HEK293 (cell line): ENCODE results near the gene ACBD3.

Experiments used
- CTCF ChIA-PET: fragments of 350-600 bp; formaldehyde crosslinking; extraction: SDS; loops from one replicate; lab custom pipeline; 2021; ENCODE audit warnings: antibody characterized with exemption; lab: Yijun Ruan, JAX
- POLR2A ChIA-PET: fragments of 300-600 bp; formaldehyde crosslinking; extraction: SDS; loops from one replicate; lab custom pipeline; 2020; ENCODE audit warnings: antibody characterized with exemption, inconsistent platforms; lab: Yijun Ruan, JAX
- H3K27ac ChIP-seq: fragments of 200-500 bp; sonication (Bioruptor generic); 2 replicates; pipeline ENCODE4 v1.5.1; 2014; ENCODE audit warnings: low read depth, low read length, control low read depth, inconsistent platforms; ENCODE audit errors: extremely low read depth
- H3K36me3 ChIP-seq, 2 experiments: fragments of 200-500 bp in 1 of 2; sonication (Bioruptor generic) in 1 of 2; 1 replicate in 1 of 2; 2 replicates in 1 of 2; pipeline ENCODE4 v1.5.1; 2014 to 2017; ENCODE audit warnings: inconsistent platforms in 2 of 2, low read length in 2 of 2; ENCODE audit not compliant: control insufficient read depth in 2 of 2, insufficient read depth in 1 of 2
- H3K4me1 ChIP-seq: fragments of 200-500 bp; sonication (Bioruptor generic); 2 replicates; pipeline ENCODE4 v1.5.1; 2014; ENCODE audit warnings: mild to moderate bottlenecking, low read length, inconsistent platforms; ENCODE audit not compliant: control insufficient read depth, insufficient read depth
- H3K4me3 ChIP-seq: 2 replicates; pipeline ENCODE4 v1.5.1; 2011; ENCODE audit warnings: low read depth, mild to moderate bottlenecking, control low read depth, low read length, moderate library complexity
- H3K9me3 ChIP-seq: fragments of 200-500 bp; sonication (Bioruptor generic); 2 replicates; pipeline ENCODE4 v1.5.1; 2014; ENCODE audit warnings: low read depth, low read length, inconsistent platforms; ENCODE audit not compliant: control insufficient read depth, insufficient read depth
- BCL11A ChIP-seq: fragments of 450-650 bp; formaldehyde crosslinking; IDR thresholded peaks from 2 replicates; pipeline ENCODE4 v1.5.1; 2016; ENCODE audit warnings: low read depth, missing biosample characterization, missing genetic modification characterization
- BCL11B ChIP-seq: fragments of 450-650 bp; formaldehyde crosslinking; IDR thresholded peaks from 2 replicates; pipeline ENCODE4 v1.5.1; 2016; ENCODE audit warnings: low read depth, missing biosample characterization, missing genetic modification characterization
- GLI2 ChIP-seq: fragments of 450-650 bp; formaldehyde crosslinking; IDR thresholded peaks from 2 replicates; pipeline ENCODE4; 2017; ENCODE audit warnings: missing biosample characterization, missing genetic modification characterization, low read depth, borderline replicate concordance
- KLF9 ChIP-seq: fragments of 450-650 bp; formaldehyde crosslinking; IDR thresholded peaks from 2 replicates; pipeline ENCODE4 v1.5.1; 2016; ENCODE audit warnings: missing biosample characterization, missing genetic modification characterization, low read depth
- MZF1 ChIP-seq: fragments of 450-650 bp; formaldehyde crosslinking; IDR thresholded peaks from 2 replicates; pipeline ENCODE4 v1.5.1; 2017; ENCODE audit warnings: missing biosample characterization, missing genetic modification characterization, borderline replicate concordance
- ZBTB1 ChIP-seq: fragments of 450-650 bp; formaldehyde crosslinking; IDR thresholded peaks from 2 replicates; pipeline ENCODE4 v1.5.1; 2016; ENCODE audit warnings: missing biosample characterization, missing genetic modification characterization
- ZBTB7A ChIP-seq: fragments of 450-650 bp; formaldehyde crosslinking; IDR thresholded peaks from 2 replicates; pipeline ENCODE4 v1.5.1; 2016; ENCODE audit warnings: low read depth, missing biosample characterization, missing genetic modification characterization
- ZNF133 ChIP-seq: fragments of 450-650 bp; formaldehyde crosslinking; IDR thresholded peaks from 2 replicates; pipeline ENCODE4 v1.5.1; 2016; ENCODE audit warnings: missing biosample characterization, missing genetic modification characterization
- ZNF140 ChIP-seq: fragments of 450-650 bp; formaldehyde crosslinking; IDR thresholded peaks from 2 replicates; pipeline ENCODE4 v1.5.1; 2016; ENCODE audit warnings: missing biosample characterization, missing genetic modification characterization
- ZNF239 ChIP-seq: fragments of 450-650 bp; formaldehyde crosslinking; IDR thresholded peaks from 2 replicates; pipeline ENCODE4 v1.5.1; 2016; ENCODE audit warnings: missing biosample characterization, missing genetic modification characterization
- ZNF274 ChIP-seq, 2 experiments: fragments of 200-500 bp in 1 of 2; fragments of 450-650 bp in 1 of 2; sonication (Bioruptor generic) in 1 of 2; formaldehyde crosslinking in 1 of 2; IDR thresholded peaks; 2 replicates each; pipeline versions ENCODE4 v1.5.1 to v1.6.1; 2014 to 2016; ENCODE audit warnings: borderline replicate concordance in 1 of 2, inconsistent platforms in 1 of 2, low read length in 1 of 2, missing biosample characterization in 1 of 2, missing genetic modification characterization in 1 of 2
- ZNF350 ChIP-seq: fragments of 450-650 bp; formaldehyde crosslinking; IDR thresholded peaks from 2 replicates; pipeline ENCODE4 v1.5.0; 2017; ENCODE audit warnings: missing biosample characterization, mild to moderate bottlenecking, missing genetic modification characterization
- ZNF394 ChIP-seq: fragments of 450-650 bp; formaldehyde crosslinking; IDR thresholded peaks from 2 replicates; pipeline ENCODE4 v1.5.1; 2016; ENCODE audit warnings: missing biosample characterization, missing genetic modification characterization, mild to moderate bottlenecking, moderate library complexity, borderline replicate concordance
- ZNF398 ChIP-seq: fragments of 450-650 bp; formaldehyde crosslinking; IDR thresholded peaks from 2 replicates; pipeline ENCODE4 v1.5.1; 2017; ENCODE audit warnings: missing biosample characterization, missing genetic modification characterization
- ZNF433 ChIP-seq: fragments of 450-650 bp; formaldehyde crosslinking; IDR thresholded peaks from 2 replicates; pipeline ENCODE4 v1.5.1; 2016; ENCODE audit warnings: missing biosample characterization, missing genetic modification characterization, low read depth
- ZNF549 ChIP-seq: fragments of 450-650 bp; IDR thresholded peaks from 2 replicates; pipeline ENCODE4 v1.5.1; 2018; ENCODE audit warnings: missing biosample characterization, missing genetic modification characterization, mild to moderate bottlenecking, inconsistent platforms, moderate library complexity
- ZNF555 ChIP-seq: fragments of 450-650 bp; formaldehyde crosslinking; conservative IDR thresholded peaks from 2 replicates; pipeline ENCODE4 v1.5.1; 2017; ENCODE audit warnings: missing biosample characterization, mild to moderate bottlenecking, missing genetic modification characterization, inconsistent platforms
- ZNF600 ChIP-seq: fragments of 450-650 bp; formaldehyde crosslinking; IDR thresholded peaks from 2 replicates; pipeline ENCODE4 v1.5.1; 2016; ENCODE audit warnings: missing biosample characterization, missing genetic modification characterization
- ZNF658 ChIP-seq: fragments of 450-650 bp; formaldehyde crosslinking; IDR thresholded peaks from 2 replicates; pipeline ENCODE4; 2016; ENCODE audit warnings: missing biosample characterization, missing genetic modification characterization
- ZNF704 ChIP-seq: fragments of 450-650 bp; formaldehyde crosslinking; IDR thresholded peaks from 2 replicates; pipeline ENCODE4 v1.5.1; 2016; ENCODE audit warnings: missing biosample characterization, missing genetic modification characterization
- ZNF777 ChIP-seq: fragments of 450-650 bp; formaldehyde crosslinking; IDR thresholded peaks from 2 replicates; pipeline ENCODE4 v1.5.1; 2017; ENCODE audit warnings: missing biosample characterization, missing genetic modification characterization, borderline replicate concordance
- ZNF830 ChIP-seq: fragments of 450-650 bp; IDR thresholded peaks from 2 replicates; pipeline ENCODE4 v1.5.0; 2018; ENCODE audit warnings: missing biosample characterization, missing genetic modification characterization, low read depth, mild to moderate bottlenecking, moderate library complexity
- TF ChIP-seq, protein P1 (sequence below): fragments of 450-650 bp; formaldehyde crosslinking; IDR thresholded peaks from 2 replicates; pipeline ENCODE4 v1.5.1; 2017; ENCODE audit warnings: missing biosample characterization, mild to moderate bottlenecking, missing genetic modification characterization, moderate library complexity
- TF ChIP-seq, protein P2 (sequence below): fragments of 450-650 bp; formaldehyde crosslinking; IDR thresholded peaks from 2 replicates; pipeline ENCODE4 v1.5.1; 2017; ENCODE audit warnings: missing biosample characterization, missing genetic modification characterization

The ACBD3 gene

DNA sequence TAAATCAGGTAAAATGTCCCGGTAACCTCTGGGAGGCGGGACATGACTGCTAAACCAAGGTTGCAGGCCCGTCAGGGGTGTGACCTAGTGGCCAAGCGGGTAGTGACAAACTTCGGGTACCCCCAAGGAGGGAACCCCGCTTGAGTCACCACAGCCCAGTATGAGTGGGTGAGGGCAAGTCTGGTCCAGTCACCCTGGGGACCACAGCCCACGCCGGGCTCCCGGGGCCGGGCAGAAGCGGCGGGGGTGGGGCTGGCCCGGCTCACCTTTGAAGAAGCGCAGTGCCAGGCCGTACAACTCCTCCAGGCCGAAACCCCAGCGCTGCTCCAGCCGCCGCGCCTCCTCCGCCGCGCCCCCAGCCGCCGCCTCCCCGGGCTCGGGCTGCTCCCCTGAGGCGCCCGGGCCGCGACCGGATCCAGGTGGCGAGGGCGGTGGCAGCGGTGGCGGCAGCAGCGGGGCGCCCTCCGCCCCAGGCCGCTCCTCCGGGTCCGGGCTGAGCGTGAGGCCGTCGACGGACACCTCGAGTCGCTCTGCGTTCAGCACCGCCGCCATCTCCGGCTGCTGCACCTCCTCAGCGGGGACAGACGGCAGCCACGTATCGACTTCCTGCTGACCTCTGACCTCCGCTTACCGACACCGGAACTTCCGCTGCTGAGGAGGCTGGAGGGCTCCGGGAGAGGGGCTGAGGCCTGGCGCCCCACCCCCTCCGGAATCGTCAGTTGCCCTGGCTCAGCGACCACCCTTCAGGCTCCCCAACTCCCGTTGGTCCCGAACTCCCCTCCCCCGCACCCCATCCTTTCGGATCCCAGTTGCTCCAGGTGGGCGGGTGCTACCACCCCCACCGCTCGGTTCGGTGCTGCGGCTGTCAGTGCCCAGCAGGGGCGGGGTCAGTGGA is at the start of gene ACBD3:
TSS of gene ACBD3 (minus strand) at position 618 of the 895 bp plus-strand sequence. CDS start at position 552, 66 bp downstream.
- ChIA-PET CTCF (interaction anchor here (0.7 to 2.8 kb wide), 9 partner anchors 11 to 147 kb away, joined by 3 to 23 read pairs (median 3); no protein-coding TSS in a partner anchor), POLR2A (interaction anchor here (0.6 to 2.1 kb wide), 7 partner anchors 10 to 439 kb away, joined by 3 to 5 read pairs (median 3); partner anchors contain the start of gene H3-3A)
- no peaks in the 10 kb centered on the region for H3K9me3 ChIP-seq
- peak within 1 kb of the TSS; percentile 93 for H3K27ac ChIP-seq
- peaks cover 13% of the 10 kb centered on the region for H3K4me1 ChIP-seq
- H3K36me3 ChIP-seq, result peaks cover 7 to 19% of the 10 kb centered on the region in 2 experiments; a peak in 2 of 3 replicates
- H3K4me3 ChIP-seq, result peak within 1 kb of the TSS; percentile 74
- TF ChIP-seq ZNF433, result no peak
- peak; percentile 98 for TF ChIP-seq BCL11B (tag by site-specific recombination)
- TF ChIP-seq, protein P1, sequence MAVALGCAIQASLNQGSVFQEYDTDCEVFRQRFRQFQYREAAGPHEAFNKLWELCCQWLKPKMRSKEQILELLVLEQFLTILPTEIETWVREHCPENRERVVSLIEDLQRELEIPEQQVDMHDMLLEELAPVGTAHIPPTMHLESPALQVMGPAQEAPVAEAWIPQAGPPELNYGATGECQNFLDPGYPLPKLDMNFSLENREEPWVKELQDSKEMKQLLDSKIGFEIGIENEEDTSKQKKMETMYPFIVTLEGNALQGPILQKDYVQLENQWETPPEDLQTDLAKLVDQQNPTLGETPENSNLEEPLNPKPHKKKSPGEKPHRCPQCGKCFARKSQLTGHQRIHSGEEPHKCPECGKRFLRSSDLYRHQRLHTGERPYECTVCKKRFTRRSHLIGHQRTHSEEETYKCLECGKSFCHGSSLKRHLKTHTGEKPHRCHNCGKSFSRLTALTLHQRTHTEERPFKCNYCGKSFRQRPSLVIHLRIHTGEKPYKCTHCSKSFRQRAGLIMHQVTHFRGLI (tag by site-specific recombination), result 0 out of 2 replicates have a peak, but pooled peaks have one; percentile 40
- no peak for TF ChIP-seq ZNF555
- TF ChIP-seq ZNF830 (tag by site-specific recombination), result no peak
- TF ChIP-seq MZF1 (tag by site-specific recombination), result no peak; the same call in 1 of the 2 replicates
- TF ChIP-seq ZNF133 (tag by site-specific recombination), result no peak
- no peak for TF ChIP-seq ZNF658 (tag by site-specific recombination)
- no peak for TF ChIP-seq ZNF140 (tag by site-specific recombination)
- TF ChIP-seq ZNF274 (IDR thresholded peaks at IDR 0.05; ENCODE audit: low read length), result no peak
- no peak for TF ChIP-seq ZNF274 (tag by site-specific recombination; IDR thresholded peaks at IDR 0.05; ENCODE audit: borderline replicate concordance)
- peak; percentile 96 for TF ChIP-seq KLF9
- no peak for TF ChIP-seq ZNF777 (tag by site-specific recombination)
- no peak for TF ChIP-seq ZNF350 (tag by site-specific recombination)
- TF ChIP-seq ZBTB1 (tag by site-specific recombination), result no peak; the same call in 1 of the 2 replicates
- peak; percentile 86 for TF ChIP-seq ZNF600 (tag by site-specific recombination)
- no peak for TF ChIP-seq GLI2 (tag by site-specific recombination)
- TF ChIP-seq ZBTB7A (tag by site-specific recombination), result peak; percentile 97
- peak; percentile 76 for TF ChIP-seq ZNF398 (tag by site-specific recombination)
- TF ChIP-seq ZNF704 (tag by site-specific recombination), result no peak
- TF ChIP-seq BCL11A, result peak; percentile 88
- no peak for TF ChIP-seq ZNF549
- TF ChIP-seq, protein P2, sequence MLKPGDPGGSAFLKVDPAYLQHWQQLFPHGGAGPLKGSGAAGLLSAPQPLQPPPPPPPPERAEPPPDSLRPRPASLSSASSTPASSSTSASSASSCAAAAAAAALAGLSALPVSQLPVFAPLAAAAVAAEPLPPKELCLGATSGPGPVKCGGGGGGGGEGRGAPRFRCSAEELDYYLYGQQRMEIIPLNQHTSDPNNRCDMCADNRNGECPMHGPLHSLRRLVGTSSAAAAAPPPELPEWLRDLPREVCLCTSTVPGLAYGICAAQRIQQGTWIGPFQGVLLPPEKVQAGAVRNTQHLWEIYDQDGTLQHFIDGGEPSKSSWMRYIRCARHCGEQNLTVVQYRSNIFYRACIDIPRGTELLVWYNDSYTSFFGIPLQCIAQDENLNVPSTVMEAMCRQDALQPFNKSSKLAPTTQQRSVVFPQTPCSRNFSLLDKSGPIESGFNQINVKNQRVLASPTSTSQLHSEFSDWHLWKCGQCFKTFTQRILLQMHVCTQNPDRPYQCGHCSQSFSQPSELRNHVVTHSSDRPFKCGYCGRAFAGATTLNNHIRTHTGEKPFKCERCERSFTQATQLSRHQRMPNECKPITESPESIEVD (tag by site-specific recombination), result no peak
- 0 out of 2 replicates have a peak, but pooled peaks have one; percentile 34 for TF ChIP-seq ZNF239 (tag by site-specific recombination)
- TF ChIP-seq ZNF394 (tag by site-specific recombination), result peak; percentile 67; the same call in 1 of the 2 replicates
